Measurements from ENCODE around the gene UPK3BL1.
"Not testable (repeated sequence)": the region's sequence is repeated elsewhere in the genome, so short reads cannot be mapped to it uniquely, and the experiment has no call there.

UPK3BL1 gene

GRCh38 chr7:102642691-102643090 lies at the start of gene UPK3BL1:
TSS of gene UPK3BL1 (minus strand) at chr7:102642791. CDS start at chr7:102642741, 50 bp downstream.
- not testable (repeated sequence) for FAIRE-seq

GRCh38 chr7:102690602-102691001 lies 48.0 kb upstream of the UPK3BL1 start:
- FAIRE-seq = not testable (repeated sequence)

DNA sequence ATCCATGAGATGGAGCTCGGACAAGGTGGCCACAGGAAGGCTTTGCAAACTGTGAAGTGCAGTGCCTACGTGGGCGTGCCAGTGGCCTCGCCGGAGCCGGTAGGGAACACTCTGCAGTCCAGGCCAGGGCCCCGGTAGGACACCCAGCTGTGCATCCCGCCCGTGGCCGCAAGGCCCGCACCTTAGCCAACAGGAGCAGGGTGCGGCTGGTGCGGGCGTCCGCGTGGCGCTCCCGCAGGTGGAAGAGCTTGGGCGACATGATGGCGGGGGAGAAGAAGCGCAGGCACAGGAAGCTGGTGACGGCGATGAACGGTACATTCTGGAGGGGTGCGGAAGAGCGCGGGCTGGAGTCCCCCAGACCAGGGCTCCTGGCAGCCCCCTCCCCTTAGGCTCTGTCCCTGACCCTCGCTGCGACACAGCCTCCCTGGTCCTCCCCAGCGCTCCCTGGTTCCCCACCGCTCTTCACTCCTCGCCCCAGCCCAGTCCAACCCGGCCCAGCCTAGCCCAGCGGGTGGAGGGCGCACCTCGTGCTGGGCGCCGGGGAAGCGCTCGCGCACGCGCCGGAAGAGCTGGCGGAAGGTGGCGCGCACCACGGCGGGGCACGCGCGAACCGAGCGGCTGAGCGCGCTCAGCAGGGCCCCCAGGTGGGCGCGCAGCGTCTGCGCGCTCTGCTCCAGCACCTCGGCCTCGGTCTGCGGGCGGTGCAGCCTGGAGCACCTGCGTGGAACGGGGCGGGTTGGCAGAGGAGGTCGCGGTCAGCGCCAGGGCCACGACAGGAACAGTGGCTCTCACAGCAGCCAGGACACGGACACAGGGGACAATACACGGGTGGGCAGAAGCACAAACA lies 47.1 kb upstream of the UPK3BL1 start:
- FAIRE-seq = not testable (repeated sequence)

DNA sequence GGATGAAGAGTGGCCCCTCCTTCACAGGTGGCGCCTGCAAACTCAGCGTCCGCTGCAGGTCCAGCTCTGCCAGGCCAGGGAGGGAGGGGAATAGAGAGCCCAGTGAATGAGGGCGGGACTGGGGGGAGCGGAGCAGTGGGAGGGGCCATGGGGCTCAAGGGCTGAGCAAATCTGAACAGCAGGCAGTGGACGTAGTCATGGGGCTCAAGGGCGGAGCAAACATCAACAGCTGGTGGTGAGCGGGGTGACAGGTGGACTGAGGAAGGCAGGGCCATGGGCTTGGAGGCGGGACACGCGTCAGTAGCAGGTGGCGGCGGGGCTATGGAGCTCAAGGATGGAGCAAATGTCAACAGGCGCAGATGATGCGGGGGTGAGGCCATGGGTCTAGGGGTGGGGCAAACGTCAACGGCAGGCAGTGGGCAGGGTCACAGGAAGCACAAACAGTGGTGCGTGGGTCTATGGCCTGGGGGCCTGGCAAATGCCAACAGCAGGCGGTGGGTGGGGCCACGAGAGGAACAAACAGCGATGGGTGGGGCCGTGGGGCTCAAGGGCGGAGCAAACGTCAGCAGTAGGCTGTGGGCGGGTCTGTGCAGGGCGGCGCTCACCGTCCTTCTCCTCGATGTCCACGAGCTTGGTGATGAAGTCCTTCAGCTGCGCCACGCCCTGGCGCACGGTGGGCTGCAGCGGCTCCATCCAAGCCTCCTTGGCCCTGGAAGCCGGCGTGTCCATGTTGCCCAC lies 45.9 kb upstream of the UPK3BL1 start:
- FAIRE-seq = not testable (repeated sequence)

DNA sequence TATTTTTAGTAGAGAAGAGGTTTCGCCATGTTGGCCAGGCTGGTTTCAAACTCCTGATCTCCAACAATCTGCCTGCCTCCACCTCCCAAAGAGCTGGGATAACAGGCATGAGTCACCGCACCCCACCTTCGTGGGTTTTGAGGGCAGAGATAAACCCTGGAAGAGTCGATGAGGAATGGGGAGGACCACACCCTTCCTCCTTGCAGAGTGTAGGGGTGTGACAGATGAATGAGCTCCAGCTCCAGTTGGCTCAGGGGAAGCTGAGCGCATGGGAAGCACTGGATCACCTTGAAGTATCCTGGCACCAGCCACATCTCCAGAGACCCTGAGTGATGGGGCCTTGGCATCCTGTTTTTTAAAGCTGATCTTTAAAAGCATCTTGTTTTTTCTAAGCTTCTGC lies 40.0 kb upstream of the UPK3BL1 start:
- not testable (repeated sequence) for FAIRE-seq

GRCh38 chr7:102680780-102681179 lies 38.2 kb upstream of the UPK3BL1 start:
- FAIRE-seq = not testable (repeated sequence)

- not testable (repeated sequence) for FAIRE-seq
These were observed 33.0 kb upstream of the UPK3BL1 start for GRCh38 chr7:102675545-102675944.

DNA sequence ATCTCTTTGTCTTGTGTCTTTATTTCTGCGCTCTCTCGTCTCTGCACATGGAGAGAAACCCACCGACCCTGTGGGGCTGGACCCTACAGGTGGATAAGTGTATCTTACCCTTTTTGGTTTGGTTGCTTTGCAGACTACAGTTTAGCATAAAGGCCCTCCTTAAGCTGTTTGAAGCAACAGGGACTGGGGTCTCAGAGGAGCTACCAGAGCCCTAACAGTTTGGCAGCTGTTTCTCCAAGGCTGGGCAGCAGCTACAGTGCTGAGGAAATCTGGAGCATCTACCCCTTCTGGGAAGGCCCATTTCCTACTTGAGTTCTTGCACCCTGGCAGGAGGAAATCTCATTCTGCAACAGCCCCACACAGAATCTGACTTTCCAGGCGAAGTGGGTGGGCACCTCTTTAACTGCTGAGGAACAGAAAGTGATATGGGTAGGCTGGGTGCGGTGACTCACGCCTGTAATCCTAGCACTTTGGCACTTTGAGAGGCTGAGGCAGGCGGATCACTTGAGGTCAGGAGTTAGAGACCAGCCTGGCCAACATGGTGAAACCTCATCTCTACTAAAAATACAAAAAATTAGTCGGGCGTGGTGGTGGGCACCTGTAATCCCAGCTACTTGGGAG lies 31.0 kb upstream of the UPK3BL1 start:
- not testable (repeated sequence) for FAIRE-seq

DNA sequence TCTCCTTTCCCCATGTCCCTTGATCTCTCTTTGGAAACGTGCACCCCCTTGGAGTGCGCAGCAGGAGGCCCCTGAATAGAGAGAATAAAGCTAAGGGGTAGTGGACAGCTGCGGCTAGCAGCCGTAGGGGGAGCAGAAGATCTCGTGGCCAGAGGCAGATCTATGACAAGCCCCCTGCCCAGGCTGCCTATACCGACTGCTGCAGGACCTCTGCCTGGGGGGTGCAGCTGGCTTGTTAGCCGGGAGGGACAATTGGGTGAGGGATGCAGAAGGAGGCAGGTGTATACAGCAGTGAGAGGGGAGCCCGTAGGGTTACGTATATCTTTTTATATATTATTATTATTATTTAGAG lies 29.3 kb upstream of the UPK3BL1 start:
- not testable (repeated sequence) for FAIRE-seq

DNA sequence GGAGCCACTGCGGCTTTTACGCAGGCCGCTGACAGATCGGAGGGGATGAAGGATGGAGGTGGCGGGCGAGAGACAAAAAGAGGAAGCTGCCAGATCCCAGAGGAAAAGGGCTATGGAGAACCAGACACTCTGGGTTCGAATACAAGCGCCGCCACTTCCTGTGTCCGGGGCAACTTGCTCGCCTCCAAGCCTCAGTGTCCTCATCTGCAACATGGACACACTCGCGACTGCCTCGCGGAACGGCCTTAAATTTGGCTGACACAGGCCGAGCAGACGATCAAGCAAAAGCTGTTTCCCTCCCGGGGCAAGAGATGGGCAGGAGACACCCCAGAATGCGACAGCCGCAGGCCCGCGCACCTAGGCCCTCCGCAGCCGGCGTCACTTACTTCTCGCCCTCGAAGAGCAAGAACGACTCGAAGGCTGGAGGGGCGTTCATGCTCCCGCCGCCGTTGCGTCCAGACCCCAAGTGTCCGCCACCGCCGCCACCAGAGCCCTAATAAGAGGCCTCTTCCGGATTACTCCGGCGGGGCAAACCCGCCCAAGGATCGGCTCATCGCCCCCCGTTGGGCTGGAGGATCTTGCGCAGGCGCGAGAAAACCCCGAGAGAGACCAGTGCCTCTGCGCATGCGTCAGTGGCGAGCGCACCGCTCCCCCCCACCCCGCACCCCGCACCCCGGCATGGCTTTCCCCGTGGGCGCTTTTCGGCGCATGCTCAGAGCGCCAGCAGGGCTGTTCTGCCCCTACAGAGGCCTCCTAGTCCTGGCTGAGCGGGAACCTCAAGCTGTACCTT lies 28.8 kb upstream of the UPK3BL1 start, which contains the start of gene POLR2J2:
POLR2J2 (minus strand) TSS at position 498 of the 790 bp plus-strand sequence; CDS start at position 436, 62 bp downstream.
- not testable (repeated sequence) for FAIRE-seq

GRCh38 chr7:102667523-102667922 lies 24.9 kb upstream of the UPK3BL1 start:
- not testable (repeated sequence) for FAIRE-seq

DNA sequence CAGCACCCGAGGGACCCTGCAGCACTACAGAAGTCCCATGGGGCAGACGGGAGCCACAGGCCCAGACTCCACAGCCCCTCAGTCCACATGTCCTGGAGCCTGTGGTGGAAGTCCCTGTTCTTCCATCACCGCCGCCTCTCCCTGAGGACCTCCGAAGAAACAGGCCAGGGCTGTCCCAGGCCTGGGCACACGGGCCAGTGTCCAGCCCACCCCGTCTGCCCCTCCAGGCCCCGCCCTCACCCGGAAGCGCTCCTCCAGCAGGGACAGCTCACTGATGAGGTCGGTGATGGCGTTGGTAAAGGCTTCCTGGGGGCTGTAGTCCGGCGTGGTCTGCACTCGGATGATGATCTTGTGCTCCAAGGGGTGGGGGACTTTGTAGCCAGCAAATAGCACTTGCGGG lies 24.3 kb upstream of the UPK3BL1 start:
- not testable (repeated sequence) for FAIRE-seq

DNA sequence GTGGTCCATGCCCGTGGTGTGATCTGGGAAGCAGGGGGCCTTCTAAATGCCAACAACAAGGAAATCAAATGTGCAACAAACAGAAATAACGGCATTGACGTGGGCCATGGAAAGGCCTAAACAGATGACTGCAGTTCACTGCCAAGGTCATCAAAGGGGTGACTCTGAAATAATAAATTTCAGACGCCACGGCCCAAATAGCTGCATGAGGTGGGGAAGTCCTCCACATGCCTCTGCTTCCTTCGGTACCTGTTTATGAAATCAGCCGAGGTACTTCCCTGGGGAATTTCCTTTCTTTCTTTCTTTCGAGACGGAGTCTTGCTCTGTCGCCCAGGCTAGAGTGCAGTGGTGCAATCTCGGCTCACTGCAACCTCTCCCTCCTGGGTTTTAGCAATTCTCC lies 22.2 kb upstream of the UPK3BL1 start:
- not testable (repeated sequence) for FAIRE-seq

GRCh38 chr7:102649924-102650323 lies 7.3 kb upstream of the UPK3BL1 start, which contains the start of gene SPDYE2B:
TSS of gene SPDYE2B (plus strand) at chr7:102650319. CDS start at chr7:102652349, 2,030 bp downstream.
- FAIRE-seq = not testable (repeated sequence)

- not testable (repeated sequence) for FAIRE-seq
These were observed 5.2 kb upstream of the UPK3BL1 start for GRCh38 chr7:102647813-102648212.

DNA sequence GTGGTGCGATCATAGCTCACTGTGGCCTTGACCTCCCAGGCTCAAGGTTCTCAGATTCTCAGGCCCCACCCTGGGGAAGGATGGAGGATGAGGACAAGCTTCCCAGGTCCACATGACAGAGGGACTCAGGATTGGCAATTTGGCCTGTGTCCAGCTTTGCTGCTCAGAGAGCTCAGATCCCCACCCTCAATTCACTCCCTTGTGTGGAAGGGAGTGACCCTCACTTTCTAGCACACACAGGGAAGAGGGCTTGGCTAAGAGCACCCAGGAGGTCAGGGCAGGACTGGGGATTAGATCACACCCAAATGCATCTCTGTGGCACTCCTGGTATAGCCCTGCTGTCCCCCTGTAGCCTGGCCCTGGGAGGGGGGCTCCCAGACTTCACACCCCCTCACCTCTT lies 813 bp upstream of the UPK3BL1 start:
- FAIRE-seq = not testable (repeated sequence)

- FAIRE-seq = not testable (repeated sequence)
These were observed 3.7 kb downstream of the UPK3BL1 start for GRCh38 chr7:102638848-102639247.

- FAIRE-seq = not testable (repeated sequence)
These were observed 5.6 kb downstream of the UPK3BL1 start for GRCh38 chr7:102636956-102637355.

- not testable (repeated sequence) for FAIRE-seq
These were observed 7.2 kb downstream of the UPK3BL1 start for GRCh38 chr7:102635354-102635753.

DNA sequence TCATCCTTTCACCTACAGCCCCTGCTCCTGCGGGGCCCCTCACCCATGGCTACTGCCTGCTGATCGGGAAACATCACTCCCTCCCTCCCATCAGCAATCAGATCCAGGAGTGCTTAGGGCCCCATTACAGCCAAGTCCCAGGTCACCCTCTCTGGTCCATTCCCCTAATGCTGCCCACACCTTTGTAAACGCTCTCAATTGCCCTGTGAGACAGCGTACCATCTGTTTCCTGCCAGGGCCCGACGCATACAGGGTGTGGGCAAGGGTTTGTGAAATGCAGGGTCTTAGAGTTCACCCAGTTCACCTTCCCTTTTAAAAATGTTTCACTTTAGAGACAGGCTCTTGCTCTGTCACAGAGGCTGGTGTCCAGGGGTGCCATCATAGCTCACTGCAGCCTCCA lies 8.3 kb downstream of the UPK3BL1 start:
- not testable (repeated sequence) for FAIRE-seq

DNA sequence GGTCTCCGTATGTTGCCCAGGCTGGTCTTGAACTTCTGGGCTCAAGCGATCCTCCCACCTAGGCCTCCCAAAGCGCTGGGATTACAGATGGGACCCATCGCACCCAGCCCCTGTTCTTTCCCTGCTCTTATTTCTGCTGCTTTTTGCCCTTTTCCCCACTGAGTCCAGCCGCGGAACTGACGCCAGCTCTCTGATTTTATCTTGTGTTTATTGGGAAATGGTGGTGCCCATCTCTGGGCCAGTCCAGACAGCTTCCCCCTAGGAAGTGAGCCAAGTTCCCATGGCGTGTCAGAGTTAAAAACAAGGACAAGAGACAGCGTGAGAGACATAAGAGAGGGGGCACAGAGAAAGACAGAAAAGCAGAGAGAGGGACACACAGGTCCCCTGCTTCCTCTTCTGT lies 12.0 kb downstream of the UPK3BL1 start:
- FAIRE-seq = not testable (repeated sequence)
